Left renal pelvis (tissue), 4 donors: Measurements from ENCODE around the gene ITIH2. TPM values are rescaled to one million over a fixed set of nuclear protein-coding genes. Genes with fewer than 3 reads are reported as not detected.
"Not testable (repeated sequence)": the region's sequence is repeated elsewhere in the genome, so short reads cannot be mapped to it uniquely, and the experiment has no call there.

ENCODE experiments used
- DNase-seq, 4 donors: peaks; one replicate each; pipeline ENCODE4 v3.0.0-alpha.2; 2013; ENCODE audit warnings: low read depth in 4 of 4, low spot score in 3 of 4
- polyA plus RNA-seq, 4 donors: library from polyadenylated mRNA; unstranded; fragments of 120-200 nt; gene quantifications; one replicate each; pipeline ENCODE4 v1.2.1, GENCODE V29; 2013; ENCODE audit not compliant: insufficient read length in 4 of 4

The ITIH2 gene
- polyA plus RNA-seq, 4 donors: 0.16 to 10.4 (median 0.59) TPM

DNA sequence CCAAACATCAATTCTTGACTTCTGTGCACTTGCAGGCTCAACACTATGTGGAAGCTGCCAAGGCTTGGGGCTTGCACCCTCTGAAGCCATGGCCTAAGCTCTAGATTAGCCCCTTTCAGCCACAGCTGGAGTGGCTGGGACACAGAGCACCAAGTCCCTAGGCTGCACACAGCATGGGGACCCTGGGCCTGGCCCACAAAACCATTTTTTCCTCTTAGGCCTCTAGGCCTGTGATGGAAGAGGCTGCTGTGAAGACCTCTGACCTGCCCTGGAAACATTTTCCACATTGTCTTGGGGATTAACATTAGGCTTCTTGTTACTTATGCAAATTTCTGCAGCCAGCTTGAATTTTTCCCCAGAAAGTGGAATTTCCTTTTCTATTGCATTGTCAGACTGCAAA, 10.7 kb upstream of the ITIH2 start:
- DNase-seq: not testable (repeated sequence)

DNA sequence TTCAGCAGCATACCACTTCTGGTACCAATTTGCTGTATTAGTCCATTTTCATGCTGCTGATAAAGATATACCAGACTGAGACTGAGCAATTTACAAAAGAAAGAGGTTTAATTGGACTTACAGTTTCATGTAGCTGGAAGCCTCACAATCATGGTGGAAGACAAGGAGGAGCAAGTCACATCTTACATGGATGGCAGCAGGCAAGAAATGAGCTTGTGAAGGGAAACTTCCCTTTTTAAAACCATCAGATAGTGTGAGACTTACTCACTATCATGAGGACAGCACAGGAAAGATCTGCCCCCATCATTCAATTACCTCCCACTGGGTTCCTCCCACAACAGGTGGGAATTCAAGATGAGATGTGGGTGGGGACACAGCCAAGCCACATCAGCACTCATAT, 9.9 kb upstream of the ITIH2 start:
- DNase-seq: not testable (repeated sequence)

DNA sequence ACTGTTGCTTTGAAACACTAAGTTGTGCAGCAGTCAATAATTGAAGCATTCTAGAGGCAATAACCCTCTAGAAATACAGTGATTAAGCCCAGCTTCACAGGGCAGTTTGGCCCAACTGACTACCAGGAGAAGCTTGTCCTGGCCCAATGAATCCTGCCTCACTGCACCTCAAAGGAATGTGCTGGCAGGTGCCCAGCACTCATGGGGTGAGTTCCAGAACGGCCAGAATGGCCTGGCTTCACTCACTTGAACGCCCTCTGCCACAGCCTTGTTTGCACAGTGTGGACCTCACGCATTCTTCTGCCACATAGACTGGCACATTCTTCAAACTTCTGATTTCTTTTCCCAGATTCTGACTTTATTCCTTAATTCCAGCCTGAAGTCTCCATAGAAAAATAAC, 6.6 kb upstream of the ITIH2 start:
- DNase-seq: no peak

DNA sequence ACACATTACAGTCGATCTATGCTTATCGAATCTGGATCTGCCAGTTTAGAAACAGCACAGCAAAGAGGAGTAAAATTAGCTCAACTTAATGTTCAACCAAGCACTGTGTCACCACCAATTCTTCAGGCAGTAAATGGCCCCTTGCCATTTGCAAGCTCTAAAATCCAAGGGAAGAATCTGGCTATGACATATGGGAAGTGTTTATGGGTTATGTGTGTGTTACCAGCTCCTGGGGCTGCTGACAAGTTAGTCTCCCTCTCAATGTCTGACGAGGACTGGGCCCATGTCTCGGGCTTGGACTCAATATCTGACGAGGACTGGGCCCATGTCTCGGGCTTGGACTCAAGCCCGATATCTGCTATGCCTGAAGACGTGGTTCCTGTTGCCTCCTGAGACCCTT, 5.7 kb upstream of the ITIH2 start:
- no peak for DNase-seq

DNA sequence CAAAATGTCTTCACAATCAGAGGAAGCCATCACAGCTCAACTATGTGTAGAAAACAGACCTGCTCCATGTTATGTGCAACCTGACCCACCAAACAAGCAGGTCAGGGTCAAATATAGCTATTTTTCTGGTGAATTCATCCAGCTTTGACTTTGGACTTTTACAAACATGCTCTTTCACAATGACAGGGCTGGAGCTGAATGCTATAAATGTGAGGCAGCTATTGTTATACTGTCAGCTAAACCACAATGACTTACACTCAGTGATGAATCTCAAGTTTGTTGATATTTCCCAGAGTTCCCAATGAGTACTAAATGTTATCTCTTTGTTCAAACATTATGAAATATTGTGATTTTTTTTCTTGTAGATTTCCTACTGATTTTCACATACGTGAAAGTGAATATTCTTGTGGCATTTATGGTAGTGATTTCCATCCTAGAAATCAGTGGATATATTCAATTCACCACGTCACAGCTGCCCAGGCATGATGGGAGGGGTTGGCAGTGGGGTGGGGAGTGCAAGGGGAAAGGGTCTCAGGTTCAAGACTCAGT, 2.5 kb upstream of the ITIH2 start:
- no peak for DNase-seq

DNA sequence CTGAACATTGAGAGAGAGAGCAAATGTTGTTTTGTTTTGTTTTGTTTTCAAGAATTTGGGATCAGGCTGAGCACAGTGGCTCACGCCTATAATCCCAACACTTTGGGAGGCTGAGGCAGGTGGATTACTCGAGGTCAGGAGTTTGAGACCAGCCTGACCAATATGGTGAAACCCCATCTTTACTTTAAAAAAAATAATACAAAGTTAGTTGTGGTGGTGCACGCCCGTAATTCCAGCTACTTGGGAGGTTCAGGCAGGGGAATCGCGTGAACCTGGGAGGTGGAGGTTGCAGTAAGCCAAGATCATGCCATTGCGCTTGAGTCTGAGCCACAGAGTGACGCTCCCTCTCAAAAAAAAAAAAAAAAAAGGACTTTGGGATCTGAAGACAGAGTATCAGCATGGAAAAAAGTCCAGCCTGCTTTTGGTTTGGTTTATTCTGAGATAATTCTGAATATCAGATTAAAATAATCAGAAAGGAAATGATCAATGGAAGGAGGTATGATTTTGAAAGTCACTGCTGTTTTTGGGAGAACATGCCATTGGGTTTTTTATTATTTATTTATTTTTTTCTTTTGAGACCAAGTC, 1.9 kb upstream of the ITIH2 start:
- no peak for DNase-seq

DNA sequence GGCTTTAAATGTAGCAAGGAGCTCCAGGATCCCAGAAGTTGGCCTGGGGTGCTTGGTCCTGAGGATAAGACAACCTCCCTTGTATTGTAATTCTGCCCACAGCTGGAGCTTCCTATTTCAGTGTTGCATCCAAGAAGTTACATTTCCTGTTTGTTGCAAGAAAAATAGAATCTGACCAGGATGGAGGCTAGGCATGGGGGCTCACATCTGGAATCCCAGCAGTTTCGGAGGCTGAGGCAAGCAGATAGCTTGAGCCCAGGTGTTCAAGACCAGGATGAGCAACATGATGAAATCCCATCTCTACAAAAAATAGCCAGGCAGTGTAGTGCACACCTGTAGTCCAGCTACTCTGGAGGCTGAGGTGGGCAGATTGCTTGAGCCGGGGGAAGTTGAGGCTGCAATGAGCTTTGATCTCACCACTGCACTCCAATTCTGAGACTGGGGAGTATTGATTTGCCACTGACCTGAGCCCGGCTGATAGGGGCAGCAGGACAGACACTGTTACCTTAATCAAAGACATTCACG, 766 bp upstream of the ITIH2 start:
- DNase-seq: no peak

DNA sequence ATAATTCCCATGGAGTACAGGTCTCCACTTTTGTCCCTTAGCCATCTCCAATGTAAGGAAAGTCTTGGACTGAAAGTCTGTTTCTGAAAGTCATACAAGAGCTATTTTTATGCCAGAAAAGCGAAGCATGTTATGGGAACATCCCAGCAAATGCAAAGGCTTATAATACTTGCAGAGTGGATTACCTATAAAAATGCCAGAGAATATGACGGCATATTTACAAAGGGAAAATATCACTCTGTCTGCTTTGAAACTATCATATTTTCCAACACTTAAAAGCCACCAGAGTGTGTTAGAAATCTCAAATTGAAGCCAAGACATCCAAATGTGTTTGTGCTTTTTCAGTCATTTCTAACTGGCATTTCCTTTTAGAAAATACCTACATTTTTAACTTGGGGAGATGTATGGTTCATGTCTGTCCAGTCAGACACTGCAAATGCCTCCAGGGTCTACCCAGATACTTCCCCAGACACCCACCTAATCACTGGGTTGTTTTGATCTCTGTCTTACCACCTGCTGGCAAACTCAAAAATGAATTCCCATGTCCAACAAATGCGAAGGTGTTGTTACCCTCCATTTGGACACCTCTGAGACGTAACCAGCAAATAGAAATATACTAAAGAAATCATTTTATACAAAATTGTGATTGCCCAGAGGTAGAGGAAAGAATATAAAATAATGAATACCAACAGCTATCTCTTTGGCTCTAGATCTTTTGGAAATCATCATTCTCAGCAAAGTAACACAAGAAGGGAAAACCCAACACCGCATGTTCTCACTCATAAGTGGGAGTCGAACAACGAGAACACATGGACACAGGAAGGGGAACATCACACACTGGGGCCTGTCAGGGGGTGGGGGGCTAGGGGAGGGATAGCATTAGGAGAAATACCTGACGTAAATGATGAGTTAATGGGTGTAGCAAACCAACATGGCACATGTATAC, 1.2 kb downstream of the ITIH2 start:
- DNase-seq: no peak

DNA sequence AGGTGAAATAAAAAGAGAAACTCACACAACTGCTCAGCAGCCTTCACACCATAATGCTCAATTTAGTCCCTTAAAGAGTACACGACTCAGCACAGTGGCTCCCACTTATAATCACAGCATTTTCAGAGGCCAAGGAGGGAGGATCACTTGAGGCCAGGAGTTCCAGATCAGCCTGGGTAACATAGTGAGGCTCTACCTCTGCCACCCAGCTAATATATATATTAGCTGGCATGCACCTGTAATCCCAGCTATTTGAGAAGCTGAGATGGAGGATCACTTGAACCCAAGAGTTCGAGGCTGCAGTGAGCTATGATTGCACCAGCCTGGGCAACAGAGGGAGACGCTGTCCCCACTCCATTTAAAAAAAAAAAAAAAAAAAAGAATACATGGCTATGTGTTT, 2.2 kb downstream of the ITIH2 start:
- no peak for DNase-seq

DNA sequence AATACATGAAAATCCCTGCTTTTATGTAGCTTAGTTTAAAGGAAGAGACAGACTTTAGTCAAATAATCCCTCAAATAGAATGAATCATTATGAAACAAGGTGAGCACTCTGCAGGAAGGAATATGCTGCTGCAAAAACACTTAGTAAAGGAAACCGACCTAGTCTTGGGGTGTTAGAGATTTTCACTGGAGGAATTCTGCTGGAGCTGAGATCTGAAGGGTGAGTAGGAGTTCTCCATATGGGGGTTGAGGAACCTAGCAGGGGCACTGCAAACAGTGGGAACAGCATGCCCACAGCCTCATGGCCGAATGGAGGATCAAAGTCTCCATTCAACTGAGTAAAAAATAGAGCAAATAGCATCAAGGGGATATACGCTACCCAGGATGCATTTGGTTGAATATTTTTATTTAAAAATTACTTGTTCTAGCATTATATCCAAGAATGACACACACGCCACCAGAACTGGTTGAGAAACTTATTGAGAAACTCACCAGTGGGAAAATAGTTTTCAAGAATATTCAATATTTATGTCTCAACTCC, 3.5 kb downstream of the ITIH2 start:
- DNase-seq: no peak

DNA sequence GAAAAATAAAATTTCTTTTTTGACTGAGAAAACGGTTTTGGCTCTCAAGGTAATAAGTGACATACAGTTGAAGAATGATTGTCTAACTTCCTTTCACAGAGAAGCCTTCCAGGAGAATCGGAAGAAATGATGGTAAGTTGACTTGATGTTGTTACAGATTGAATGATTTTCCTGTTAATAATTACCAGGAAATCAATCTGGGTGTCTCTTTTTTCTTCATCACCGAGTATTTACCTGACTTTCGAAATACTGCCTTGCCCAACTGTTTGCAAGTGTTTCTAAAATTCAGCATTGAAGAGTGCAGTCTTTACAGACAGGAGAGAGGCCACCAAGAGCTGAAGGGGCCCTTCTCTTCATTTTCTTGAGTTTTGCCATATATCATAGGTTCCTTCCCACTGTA, 4.0 kb downstream of the ITIH2 start:
- DNase-seq: no peak

DNA sequence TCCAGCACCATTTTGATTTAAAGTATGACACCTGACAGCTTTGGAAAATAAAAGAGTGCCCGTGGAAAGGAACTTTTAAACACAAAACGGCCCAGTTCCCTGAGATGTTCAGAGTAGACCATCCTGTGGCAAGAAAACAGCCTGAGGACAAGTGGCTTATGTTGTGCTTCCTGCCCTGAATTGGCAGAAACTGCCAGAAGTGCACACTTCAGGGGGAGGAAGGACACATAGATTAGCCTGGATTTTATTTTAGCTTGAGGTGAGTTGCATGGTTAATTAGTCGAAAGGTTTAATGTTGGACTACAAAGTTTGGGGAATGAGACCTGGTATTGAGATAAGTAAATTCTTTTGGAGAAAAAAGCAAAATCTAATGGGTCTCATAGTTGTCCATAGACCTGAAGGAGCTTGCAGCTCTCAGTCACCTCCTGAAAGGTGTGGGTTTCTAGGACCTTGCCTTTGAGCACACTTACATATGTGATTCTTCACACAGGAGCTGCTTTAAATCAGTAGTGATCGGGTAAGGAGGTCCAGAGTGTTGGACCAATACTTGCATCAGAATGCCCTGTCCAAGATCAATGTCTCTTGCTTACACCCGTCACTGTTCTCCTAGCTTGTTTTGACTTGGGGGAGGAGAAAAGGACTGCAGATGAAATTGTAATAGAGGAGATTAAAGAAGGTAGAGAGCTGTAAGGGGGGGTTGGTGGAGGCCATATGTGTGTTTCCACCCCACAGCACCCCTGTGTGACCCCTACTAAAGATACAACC, 4.9 kb downstream of the ITIH2 start:
- DNase-seq: no peak

DNA sequence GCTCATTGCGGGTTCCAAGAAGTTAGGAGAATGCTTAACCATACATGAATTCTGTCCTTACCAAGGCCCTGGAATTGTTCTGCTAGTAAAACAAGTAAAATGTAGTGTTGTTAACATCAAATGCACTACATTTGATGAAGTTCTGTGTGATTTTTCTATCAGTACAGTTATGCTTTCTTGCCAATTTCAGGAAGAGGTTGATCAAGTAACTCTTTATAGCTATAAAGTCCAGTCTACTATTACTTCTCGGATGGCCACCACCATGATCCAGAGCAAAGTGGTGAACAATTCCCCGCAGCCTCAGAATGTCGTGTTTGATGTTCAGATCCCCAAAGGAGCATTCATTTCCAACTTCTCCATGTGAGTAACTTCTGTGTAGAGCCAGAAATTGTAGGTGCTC, 5.7 kb downstream of the ITIH2 start:
- no peak for DNase-seq

DNA sequence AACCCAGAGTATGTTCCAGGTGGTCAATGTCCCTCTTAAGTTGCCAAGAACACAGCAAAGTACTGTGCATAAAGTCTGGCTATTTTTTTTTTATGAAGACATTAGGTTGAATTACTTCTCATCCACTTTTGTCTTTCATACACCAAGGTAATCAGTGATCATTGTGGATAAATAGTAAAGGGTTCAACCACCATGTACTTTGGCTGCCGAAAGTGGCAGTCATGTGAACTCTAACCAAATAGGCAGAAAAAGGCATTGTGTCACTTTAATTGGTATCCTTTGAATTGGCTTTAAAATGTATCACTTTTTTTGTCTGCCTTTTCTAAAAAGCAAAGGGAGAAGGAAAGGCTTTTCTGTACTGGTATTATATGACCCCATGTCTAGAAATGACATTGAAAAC, 7.3 kb downstream of the ITIH2 start:
- no peak for DNase-seq

DNA sequence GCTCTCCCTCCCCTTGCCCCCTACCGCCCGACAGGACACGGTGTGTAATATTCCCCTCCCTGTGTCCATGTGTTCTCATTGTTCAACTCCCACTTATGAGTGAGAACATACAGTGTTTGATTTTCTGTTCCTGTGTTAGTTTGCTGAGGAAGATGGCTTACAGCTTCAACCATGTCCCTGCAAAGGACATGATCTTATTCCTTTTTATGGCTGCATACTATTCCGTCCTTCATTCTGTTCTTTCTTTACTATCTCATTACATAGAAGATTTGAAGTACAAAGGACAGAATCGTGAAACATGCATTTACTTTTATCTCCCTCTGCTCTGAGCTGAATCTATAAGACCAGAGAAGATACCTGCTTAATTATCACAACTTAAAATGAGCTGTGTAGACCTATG, 8.0 kb downstream of the ITIH2 start:
- DNase-seq: not testable (repeated sequence)

DNA sequence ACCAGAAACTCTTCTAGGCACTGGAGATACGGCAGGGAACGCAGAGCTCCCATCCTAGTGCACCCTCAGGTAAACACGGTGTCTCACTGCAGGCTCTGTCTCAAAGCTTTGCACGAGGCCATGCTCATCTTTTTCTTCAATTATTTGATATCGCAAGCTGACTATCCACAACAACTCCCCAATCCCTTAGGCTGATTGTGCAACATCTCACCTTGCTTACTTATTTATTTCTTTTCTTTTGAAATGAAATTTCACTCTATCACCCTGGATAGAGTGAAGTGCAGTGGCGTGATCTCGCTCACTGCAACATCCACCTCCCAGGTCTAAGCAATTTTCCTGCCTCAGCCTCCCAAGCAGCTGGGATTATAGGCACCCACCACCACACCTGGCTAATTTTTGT, 12.4 kb downstream of the ITIH2 start:
- no peak for DNase-seq

DNA sequence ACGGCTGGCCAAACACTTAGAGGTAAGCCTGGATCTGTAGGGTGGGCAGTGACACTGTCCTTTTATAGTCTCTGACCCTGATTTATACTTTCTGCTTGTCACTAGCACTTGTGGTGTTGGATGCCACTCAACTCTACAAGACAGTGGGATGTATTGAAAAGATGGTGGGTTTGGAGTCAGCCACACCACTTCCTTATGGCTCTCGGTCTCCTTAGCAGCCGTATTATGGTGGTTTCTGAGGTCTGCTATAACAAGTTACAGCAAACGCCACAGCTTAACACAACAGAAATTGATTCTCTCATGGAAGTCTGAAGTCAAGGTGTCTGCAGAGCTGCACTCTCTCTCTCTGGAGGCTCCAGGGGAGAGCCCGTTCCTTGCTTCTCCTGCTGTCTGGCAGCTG, 14.7 kb downstream of the ITIH2 start:
- DNase-seq: no peak

DNA sequence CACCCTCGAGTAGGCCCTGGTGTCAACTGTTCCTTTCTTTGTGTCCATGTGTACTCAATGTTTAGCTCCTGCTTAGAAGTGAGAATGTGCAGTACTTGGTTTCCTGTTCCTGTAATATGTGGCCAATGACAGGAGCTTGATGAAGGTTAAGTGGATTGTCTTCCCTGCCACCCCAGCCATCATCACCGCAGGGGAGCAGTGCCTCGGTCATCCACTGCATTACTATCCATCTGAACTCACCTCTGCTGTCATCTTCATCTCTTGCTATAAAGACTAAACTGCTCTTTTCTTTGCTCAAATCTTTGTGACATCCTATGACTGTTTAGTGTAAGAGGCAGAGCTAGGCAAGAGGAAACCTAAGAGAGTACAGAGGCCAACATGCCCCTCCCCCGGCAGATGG, 15.6 kb downstream of the ITIH2 start:
- DNase-seq: no peak

DNA sequence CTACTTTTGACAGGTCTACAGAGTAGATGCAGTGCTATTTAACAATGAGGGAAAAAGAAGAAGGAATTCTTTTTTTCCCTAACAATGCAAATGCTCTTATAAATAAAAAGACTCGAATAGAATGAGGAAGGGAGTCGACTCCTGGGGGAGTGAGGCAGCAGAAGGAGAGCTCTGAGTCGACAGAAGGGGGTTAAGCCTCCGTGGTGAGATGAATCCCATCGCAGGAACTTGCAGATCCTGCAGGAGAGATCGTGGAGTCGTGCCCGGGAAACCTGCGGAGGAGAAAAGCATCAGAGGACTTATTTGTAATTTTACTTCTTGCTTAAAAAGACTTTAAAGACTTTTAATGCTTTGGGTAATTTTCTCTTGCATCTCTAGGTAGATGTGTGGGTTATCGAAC, 17.4 kb downstream of the ITIH2 start:
- no peak for DNase-seq

DNA sequence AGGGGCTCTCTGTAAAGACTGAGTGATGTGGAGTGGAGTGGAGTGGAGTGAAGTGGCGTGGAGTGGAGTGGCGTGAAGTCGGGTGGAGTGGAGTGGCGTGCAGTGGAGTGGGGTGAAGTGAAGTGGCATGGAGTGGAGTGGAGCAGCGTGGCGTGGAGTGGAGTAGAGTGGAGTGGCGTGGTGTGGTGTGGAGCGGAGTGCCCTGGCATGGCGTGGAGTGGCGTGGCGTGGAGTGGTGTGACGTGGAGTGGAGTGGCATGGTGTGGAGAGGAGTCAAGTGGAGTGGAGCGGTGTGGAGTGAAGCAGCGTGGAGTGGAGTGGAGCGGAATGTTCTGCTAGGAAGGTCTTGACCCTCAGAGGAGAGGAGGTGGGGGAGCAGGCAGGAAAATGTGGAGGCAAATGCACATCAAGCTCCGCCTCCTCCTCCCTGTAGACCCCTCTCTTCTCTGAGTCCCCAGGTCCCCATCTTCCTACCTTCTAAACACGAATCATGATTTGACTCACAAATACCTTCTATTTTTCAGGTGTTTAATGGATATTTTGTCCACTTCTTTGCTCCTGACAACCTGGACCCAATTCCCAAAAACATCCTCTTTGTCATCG, 19.9 kb downstream of the ITIH2 start:
- DNase-seq: no peak
